Cardiac fibroblast (primary cell): ENCODE data around the gene DTHD1.

ENCODE experiments used
- DNase-seq, 2 donors: peaks; one replicate each; pipeline versions ENCODE4 v3.0.0 to v3.0.0-alpha.2; 2010; ENCODE audit warnings: low read depth in 2 of 2
- H3K4me3 ChIP-seq, 2 donors: replicated peaks in 1 of 2; 1 replicate in 1 of 2; 2 replicates in 1 of 2; pipeline ENCODE4 v1.5.1; 2011; ENCODE audit warnings: low read depth in 2 of 2, low read length in 2 of 2, mild to moderate bottlenecking in 2 of 2, moderate library complexity in 1 of 2
- TF ChIP-seq, protein P1 (sequence below): IDR thresholded peaks from one replicate; pipeline ENCODE4 v1.5.1; 2011; ENCODE audit warnings: low read depth, mild to moderate bottlenecking, low read length, inconsistent platforms

Gene DTHD1

DNA sequence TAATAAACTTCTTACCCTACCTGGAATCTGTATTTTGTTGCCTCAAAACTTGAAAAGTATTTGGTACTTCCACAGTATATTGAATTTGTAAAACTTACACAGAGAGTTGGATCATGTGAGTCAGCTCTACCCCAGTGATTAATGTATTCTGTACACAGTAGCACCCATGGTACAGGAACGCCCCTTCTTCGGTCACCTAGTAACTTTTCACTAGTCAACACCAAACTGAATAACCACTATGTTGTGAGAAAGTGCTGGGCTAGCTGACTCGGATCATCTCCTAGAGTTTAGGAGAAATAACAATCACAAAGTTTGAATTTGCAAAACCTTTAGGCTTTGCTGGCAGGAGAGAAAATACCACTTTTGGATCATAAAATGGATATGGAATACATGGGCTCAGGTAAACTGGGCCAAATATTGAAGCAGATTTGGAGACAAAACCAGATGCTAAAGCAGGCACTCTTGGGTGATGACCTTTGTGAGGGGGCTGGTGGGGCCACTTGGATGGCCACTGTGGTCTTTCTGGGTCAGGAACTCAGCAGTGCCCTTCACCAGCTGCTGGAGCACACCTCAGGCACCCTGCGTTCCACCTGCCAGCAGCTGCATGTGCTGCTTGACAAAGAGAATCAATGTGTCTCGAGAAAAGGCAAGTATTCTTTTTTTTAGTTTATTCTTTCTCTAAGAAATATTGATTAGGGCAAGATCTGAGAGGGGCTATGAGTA, at the start of gene DTHD1:
Gene DTHD1, plus strand, starts transcription at position 233 of the 723 bp plus-strand sequence. Its CDS starts 143 bp downstream, at position 376.
- TF ChIP-seq, protein P1, sequence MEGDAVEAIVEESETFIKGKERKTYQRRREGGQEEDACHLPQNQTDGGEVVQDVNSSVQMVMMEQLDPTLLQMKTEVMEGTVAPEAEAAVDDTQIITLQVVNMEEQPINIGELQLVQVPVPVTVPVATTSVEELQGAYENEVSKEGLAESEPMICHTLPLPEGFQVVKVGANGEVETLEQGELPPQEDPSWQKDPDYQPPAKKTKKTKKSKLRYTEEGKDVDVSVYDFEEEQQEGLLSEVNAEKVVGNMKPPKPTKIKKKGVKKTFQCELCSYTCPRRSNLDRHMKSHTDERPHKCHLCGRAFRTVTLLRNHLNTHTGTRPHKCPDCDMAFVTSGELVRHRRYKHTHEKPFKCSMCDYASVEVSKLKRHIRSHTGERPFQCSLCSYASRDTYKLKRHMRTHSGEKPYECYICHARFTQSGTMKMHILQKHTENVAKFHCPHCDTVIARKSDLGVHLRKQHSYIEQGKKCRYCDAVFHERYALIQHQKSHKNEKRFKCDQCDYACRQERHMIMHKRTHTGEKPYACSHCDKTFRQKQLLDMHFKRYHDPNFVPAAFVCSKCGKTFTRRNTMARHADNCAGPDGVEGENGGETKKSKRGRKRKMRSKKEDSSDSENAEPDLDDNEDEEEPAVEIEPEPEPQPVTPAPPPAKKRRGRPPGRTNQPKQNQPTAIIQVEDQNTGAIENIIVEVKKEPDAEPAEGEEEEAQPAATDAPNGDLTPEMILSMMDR, result no peak
- no peak within 1 kb of the TSS for H3K4me3 ChIP-seq
- DNase-seq, result no peak

DNA sequence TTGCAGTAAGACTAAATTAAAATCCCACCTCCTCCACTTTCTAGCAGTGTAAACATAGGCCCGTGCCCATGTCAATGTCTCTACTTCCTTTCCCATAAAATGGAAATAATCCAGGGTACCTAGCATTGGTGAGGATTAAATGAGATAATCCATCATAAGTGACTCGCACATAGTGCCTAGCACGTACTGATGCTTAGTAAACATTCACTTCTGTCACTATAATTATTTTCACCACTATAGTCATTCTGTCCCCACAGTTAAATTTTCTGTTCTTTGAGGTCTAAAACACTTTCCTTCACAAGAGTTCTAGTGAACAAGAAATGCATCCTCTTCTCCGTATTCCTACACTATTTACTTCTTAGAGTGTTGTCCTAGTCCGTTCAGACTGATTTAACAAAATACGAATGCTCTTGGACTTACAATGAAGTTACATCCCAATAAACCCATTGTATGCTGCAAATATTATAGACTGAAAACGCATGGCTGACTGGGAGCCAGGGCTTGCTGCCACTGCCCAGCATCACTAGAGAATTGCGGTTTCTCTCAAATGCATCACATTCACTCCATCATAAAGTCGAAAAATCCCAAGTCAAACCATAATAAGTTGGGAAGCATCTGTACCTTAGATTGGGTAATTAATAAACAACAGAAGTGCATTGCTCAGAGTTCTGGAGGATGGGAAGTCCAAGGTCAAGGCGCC, 47.7 kb upstream of the DTHD1 start:
- no peak for DNase-seq
- TF ChIP-seq, protein P1, result no peak
- H3K4me3 ChIP-seq, result no peak overlapping the region

DNA sequence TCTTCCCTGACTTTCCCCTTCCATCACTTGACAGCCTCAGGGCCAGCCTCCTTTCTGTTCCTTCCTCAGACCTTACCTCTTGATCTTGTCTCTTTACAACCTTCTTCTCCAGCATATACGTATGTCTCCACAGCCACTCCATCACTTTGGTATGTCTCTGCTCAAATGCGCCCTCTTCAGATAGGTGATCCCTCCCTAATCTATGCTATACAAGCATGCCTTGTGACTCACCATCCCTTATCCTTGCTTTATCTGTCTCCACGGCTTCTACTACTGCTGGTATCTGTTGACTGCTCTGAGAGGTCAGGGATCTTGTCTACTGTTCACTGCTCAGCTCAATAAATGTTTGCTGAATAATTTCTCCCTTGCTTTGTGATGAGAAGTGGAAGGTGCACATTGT, 46.1 kb upstream of the DTHD1 start:
- no peak for DNase-seq
- TF ChIP-seq, protein P1, result no peak
- no peak overlapping the region for H3K4me3 ChIP-seq

DNA sequence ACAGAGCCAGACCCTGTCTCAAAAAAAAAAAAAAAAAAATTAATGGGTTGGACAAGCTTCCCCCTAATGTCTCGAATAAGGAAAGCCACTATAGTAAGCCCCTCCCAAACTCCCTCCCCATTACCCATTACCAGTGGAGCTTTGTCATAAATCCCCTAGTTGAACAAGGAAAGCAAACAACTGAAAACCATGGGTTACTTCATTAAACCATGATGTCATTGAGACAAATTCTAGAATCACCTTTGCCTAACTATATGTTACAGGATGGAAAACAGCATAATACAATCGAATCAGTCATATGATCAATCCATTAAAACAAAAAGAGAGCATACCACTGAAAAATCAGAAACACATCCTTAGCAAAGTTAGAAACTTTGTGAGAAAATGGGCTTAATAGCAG, 45.3 kb upstream of the DTHD1 start:
- no peak for DNase-seq
- TF ChIP-seq, protein P1, result no peak
- no peak overlapping the region for H3K4me3 ChIP-seq

DNA sequence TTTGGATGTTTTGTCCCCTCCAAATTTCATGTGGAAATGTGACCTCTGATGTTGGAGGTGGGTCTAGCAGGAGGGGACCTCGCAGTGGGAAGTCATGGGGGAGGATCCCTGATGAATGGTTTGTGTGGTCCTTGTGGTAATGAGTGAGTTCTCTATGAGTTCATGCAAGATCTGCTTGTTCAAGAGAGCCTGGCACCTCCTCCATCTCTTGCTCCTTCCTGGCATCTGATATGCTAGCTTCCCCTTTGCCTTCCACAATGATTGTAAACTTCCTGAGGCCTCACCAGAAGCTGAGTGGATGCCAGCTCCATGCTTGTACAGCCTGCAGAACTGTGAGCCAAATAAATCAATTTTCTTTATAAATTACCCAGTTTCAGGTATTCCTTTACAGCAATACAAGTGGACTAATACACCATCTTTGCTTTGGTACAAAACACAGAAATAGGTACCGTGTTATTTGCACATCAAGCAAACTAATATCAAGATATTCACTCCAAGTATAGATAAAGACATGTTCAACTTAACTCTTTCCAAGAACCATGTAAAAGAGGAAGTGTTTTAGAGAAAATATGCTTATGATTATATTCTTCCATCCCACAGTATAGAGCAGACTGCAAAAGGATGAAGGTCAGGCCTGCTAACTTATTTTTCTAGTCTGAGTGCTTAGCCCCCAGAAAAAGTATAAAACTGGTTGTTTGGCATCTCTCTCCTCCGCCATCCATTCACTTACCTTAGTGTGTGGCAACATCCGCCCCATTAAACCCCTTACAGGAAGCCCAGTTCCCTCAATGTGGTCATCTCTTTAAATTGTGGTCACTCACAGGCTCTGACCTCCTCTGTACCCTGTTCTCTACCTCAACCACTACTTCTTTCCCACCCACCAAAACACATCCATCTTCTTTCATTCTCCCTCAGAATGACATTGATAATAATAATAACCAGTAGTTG, 43.8 kb upstream of the DTHD1 start:
- DNase-seq, result no peak
- TF ChIP-seq, protein P1, result no peak
- no peak overlapping the region for H3K4me3 ChIP-seq

DNA sequence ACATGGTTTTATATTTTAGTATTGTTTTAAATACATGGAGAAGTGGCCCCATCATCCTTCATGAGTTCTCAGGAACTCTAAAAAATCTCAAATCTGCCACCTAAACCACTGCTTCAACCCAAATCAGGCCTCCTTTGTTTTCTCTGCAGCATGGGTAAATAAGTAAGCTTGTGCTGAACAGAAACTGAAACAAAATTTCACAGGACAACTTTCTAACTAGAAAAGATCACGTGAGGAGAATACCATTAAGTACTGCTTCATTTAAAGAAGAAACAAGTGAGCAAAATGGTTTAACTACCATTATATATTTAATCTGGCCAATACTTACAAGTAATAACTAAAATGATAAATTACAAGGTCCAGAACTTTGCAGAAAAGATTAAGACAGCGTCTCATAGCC, 39.6 kb upstream of the DTHD1 start:
- TF ChIP-seq, protein P1, result no peak
- no peak overlapping the region for H3K4me3 ChIP-seq
- DNase-seq, result no peak
